Lower lobe of right lung (tissue), 2 donors: ENCODE results near the gene PPP1R12C. TPM values are rescaled to one million over a fixed set of nuclear protein-coding genes. Genes with fewer than 3 reads are reported as not detected.

ENCODE experiments used
- ATAC-seq, 2 donors: fragments of 200-7000 bp; cut with Tn5 transposase; one replicate each; pipeline ENCODE4 v1.9.1; 2020 to 2022; ENCODE audit warnings: mild to moderate bottlenecking in 2 of 2, moderate library complexity in 2 of 2
- DNase-seq: peaks from one replicate; pipeline ENCODE4 v3.0.0-alpha.2; 2020
- H3K27ac ChIP-seq: fragments of 200-600 bp; one replicate; pipeline ENCODE4 v1.8.0; 2022
- H3K27me3 ChIP-seq: fragments of 200-600 bp; one replicate; pipeline ENCODE4 v1.8.0; 2022; ENCODE audit warnings: low read depth
- H3K36me3 ChIP-seq: fragments of 200-600 bp; one replicate; pipeline ENCODE4 v1.8.0; 2022; ENCODE audit warnings: mild to moderate bottlenecking
- H3K4me1 ChIP-seq: fragments of 200-600 bp; one replicate; pipeline ENCODE4 v1.8.0; 2022
- H3K4me3 ChIP-seq: fragments of 200-600 bp; one replicate; pipeline ENCODE4 v1.8.0; 2022; ENCODE audit warnings: mild to moderate bottlenecking
- H3K9me3 ChIP-seq: fragments of 200-600 bp; one replicate; pipeline ENCODE4 v1.8.0; 2022
- intact Hi-C: fragments of 100-400 bp; cut with DNase I; formaldehyde crosslinking; loops from one replicate; pipeline ENCODE4 v1.11.0; 2022
- total RNA-seq: library from RNA; stranded (reverse); fragmentation: NEBNext Ultra II Directional; extraction: Animal tissue kit (Norgen Biotek cat#: 25700); gene quantifications from one replicate; pipeline ENCODE4 v1.2.1, GENCODE V29; 2021
- TF ChIP-seq, protein P1 (sequence below): fragments of 200-600 bp; IDR thresholded peaks from one replicate; pipeline ENCODE4 v1.8.0; 2022; ENCODE audit warnings: antibody characterized with exemption, mild to moderate bottlenecking
- donor health status: DM: no; HTN: yes; CAD: no; lungs with severe emphysema.

The PPP1R12C gene
- total RNA-seq, 1 donor from 2014 or later, result 103 TPM

DNA sequence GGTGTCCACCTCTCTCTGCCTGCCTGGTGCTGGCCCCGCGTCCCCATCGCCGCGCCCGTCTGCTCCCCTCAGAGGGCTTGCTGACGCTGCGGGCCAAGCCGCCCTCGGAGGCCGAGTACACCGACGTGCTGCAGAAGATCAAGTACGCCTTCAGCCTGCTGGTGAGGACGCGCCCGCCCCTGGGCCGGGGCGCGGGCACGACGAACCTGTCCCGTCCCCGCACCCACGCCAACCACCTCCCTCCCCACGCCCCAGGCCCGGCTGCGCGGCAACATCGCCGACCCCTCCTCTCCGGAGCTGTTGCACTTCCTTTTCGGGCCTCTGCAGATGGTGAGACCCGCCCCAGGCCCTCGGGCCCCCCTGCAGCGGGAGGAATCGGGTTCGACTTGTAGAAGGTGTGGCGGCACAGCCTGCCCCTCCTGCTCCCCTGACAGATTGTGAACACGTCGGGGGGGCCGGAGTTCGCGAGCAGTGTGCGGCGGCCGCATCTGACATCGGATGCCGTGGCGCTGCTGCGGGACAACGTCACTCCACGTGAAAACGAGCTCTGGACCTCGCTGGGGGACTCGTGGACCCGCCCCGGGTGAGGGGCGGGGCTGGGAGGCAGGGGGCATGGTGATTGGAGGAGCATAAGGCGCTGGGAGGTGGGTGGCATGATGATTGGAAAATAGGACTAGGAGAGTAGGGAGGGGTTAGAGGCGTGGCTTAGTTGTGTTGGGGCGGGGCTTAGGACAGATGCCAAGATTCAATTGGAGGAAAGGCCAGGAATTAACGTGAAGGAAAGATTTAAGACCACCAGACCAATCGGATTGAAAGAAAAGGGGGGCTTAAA lies 35.2 kb downstream of the PPP1R12C start:
- Histone ChIP-seq H3K4me1 (peaks cover 37% of the 10 kb centered on the region), H3K4me3 (peak overlapping the region; percentile 56), H3K27ac (no peak overlapping the region), H3K9me3 (no peaks in the 10 kb centered on the region), H3K27me3 (peaks cover 58% of the 10 kb centered on the region), H3K36me3 (no peaks in the 10 kb centered on the region)
- ATAC-seq (no peak), DNase-seq (no peak)
- intact Hi-C loops, result no loop called here
- TF ChIP-seq, protein P1, sequence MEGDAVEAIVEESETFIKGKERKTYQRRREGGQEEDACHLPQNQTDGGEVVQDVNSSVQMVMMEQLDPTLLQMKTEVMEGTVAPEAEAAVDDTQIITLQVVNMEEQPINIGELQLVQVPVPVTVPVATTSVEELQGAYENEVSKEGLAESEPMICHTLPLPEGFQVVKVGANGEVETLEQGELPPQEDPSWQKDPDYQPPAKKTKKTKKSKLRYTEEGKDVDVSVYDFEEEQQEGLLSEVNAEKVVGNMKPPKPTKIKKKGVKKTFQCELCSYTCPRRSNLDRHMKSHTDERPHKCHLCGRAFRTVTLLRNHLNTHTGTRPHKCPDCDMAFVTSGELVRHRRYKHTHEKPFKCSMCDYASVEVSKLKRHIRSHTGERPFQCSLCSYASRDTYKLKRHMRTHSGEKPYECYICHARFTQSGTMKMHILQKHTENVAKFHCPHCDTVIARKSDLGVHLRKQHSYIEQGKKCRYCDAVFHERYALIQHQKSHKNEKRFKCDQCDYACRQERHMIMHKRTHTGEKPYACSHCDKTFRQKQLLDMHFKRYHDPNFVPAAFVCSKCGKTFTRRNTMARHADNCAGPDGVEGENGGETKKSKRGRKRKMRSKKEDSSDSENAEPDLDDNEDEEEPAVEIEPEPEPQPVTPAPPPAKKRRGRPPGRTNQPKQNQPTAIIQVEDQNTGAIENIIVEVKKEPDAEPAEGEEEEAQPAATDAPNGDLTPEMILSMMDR, result no peak

DNA sequence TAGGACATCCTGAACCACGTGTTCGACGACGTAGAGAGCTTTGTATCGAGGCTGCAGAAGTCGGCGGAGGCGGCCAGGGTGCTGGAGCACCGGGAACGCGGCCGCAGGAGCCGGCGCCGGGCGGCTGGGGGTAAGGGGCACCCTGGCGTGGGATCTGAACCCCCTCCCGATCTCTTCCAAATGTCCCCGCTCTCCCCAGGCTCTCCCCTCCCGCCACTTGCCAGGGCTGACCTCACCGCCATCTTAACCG lies 35.7 kb downstream of the PPP1R12C start:
- DNase-seq, result no peak
- H3K4me3 ChIP-seq, result peak overlapping the region; percentile 56

DNA sequence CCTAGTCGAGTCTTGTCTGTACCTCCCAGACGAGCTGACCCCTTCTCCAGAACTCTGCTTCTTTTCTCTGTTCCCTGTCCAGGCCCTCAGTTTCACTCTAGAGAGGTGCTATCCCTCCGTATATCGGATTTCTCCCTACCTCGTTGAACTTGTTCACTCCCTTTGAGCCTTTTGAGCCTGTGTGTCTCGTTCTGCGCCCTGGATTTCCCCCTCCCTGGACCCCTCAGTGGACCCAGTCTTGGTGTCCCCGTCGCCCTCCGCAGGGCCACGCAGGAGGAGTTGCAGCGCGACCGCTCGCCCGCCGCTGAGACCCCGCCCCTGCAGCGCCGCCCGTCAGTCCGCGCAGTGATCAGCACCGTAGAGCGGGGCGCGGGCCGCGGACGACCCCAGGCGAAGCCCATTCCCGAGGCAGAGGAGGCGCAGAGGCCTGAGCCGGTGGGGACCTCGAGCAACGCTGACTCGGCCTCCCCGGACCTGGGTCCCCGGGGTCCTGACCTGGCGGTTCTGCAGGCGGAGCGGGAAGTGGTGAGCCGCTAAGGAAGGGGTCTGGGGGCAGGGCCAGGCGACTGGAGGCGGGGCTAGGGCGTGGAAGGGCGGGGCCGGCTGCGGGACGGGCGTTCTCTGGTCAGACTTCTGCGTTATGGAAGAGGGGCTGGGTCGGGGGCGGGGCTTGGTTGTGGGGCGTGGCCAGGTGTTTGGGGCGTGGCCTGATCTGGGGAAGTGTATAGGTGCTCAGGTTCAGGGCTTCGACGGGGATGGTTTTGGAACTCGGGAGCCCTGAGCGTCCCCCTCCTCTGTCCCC lies 36.3 kb downstream of the PPP1R12C start:
- no peaks in the 10 kb centered on the region for H3K9me3 ChIP-seq
- DNase-seq (peak; percentile 90), ATAC-seq (peak; percentile 87 to 90)
- intact Hi-C loops, result no loop called here
- peaks cover 27% of the 10 kb centered on the region for H3K4me1 ChIP-seq
- H3K27me3 ChIP-seq, result peaks cover 58% of the 10 kb centered on the region
- H3K4me3 ChIP-seq, result peak overlapping the region; percentile 56
- H3K27ac ChIP-seq, result peak overlapping the region; percentile 37
- H3K36me3 ChIP-seq, result no peaks in the 10 kb centered on the region
- TF ChIP-seq, protein P1, result peak; percentile 7

More for the DNA sequence above, 35.7 kb downstream of the PPP1R12C start:
- TF ChIP-seq, protein P1, result no peak
- peaks cover 32% of the 10 kb centered on the region for H3K4me1 ChIP-seq
- H3K9me3 ChIP-seq, result no peaks in the 10 kb centered on the region
- no peaks in the 10 kb centered on the region for H3K36me3 ChIP-seq
- no peak overlapping the region for H3K27ac ChIP-seq
- intact Hi-C loops, result no loop called here
- peaks cover 60% of the 10 kb centered on the region for H3K27me3 ChIP-seq
- ATAC-seq, result no peak

DNA sequence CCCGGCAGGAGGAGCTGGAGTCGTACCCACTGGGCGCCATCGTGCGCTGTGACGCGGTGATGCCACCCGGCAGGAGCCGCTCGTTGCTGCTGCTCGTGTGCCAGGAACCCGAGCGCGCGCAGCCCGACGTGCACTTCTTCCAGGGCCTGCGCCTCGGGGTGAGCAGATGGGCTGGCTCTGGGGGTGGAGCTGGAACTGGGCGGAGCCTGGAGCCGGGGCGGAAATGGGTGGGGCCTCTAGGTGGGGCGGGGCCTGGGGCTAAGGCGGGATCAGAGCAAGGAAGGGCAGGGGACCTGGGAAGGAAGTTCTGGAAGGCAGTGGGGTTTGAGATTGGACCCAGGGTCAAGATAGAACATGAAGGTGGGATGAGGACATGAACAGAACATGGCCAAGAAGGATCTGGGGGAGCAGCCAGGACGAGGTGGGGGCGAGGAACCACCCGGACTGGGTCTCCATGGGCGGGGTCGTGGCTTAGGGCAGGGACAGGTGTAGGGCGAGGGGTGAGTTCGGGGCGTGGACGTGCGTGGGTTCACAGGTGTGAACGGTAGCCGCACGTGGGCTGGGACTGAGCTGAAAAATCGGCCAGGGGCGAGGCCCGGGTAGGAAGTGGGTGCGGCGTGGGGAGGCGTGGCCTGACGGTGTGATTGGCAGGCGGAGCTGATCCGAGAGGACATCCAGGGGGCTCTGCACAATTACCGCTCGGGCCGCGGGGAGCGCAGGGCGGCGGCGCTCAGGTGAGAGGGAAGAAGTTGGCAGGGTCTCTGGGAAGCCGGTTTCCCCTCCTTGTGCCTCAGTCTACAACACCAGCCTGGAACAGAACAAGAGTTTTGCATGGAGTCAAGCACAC lies 37.1 kb downstream of the PPP1R12C start:
- H3K27ac ChIP-seq, result peak overlapping the region; percentile 37
- no peaks in the 10 kb centered on the region for H3K9me3 ChIP-seq
- H3K4me1 ChIP-seq, result peaks cover 25% of the 10 kb centered on the region
- no peaks in the 10 kb centered on the region for H3K36me3 ChIP-seq
- DNase-seq (peak; percentile 87), ATAC-seq (peak; percentile 84 to 88)
- TF ChIP-seq, protein P1, result no peak
- H3K27me3 ChIP-seq, result peaks cover 55% of the 10 kb centered on the region
- intact Hi-C loops, result no loop called here
- H3K4me3 ChIP-seq, result peak overlapping the region; percentile 56

DNA sequence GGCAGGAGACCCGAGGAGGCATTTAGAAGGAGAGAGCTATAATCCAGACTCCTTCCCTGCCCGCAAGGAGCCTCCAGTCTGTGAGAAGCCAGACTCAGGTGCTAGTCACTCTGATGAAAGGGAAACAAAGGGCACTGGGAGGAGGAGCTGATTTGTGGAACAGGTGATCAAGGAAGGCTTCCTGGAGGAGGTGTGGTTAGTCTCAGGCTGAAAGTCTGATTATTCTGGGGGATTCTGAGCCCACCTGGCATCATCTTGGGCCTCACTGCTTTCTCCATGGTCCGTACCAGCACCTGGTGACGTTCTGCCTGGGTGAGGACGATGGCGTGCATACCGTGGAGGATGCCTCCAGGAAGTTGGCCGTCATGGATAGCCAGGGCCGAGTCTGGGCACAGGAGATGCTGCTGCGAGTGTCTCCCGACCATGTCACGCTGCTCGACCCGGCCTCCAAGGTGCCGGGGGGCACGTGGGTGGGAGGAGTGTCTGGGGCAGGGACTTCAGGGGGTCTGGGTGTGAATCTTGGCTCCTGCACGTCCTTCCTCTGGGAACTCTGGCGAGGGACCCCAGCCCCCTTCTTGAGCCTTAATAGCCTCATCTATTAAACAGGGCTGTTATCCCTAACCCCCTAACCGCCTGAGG lies 37.9 kb downstream of the PPP1R12C start:
- H3K27me3 ChIP-seq, result peaks cover 52% of the 10 kb centered on the region
- no peak for DNase-seq
- intact Hi-C loops, result no loop called here

More for the DNA sequence above, 37.9 kb downstream of the PPP1R12C start:
- Histone ChIP-seq H3K4me3 (peak overlapping the region; percentile 56), H3K4me1 (peaks cover 25% of the 10 kb centered on the region), H3K27ac (no peak overlapping the region), H3K9me3 (no peaks in the 10 kb centered on the region), H3K36me3 (no peaks in the 10 kb centered on the region)
- TF ChIP-seq, protein P1, result no peak
- no peak for ATAC-seq
